HG02623 (cell line): ENCODE measurements around the gene ST3GAL6.

Experiments used
- ATAC-seq: cut with Tn5 transposase; IDR thresholded peaks from one replicate; pipeline ENCODE4 v1.9.1; 2021; ENCODE audit warnings: moderate library complexity; ENCODE audit not compliant: unreplicated experiment

Gene ST3GAL6

GRCh38 chr3:98775459-98776139 lies 12.5 kb downstream of the ST3GAL6 start:
- no peak for ATAC-seq

- ATAC-seq = no peak
Observed at GRCh38 chr3:98776140-98776493, 13.0 kb downstream of the ST3GAL6 start.

- ATAC-seq = no peak
Observed at GRCh38 chr3:98777286-98777685, 14.1 kb downstream of the ST3GAL6 start.

GRCh38 chr3:98777801-98778220 lies 14.7 kb downstream of the ST3GAL6 start:
- no peak for ATAC-seq

GRCh38 chr3:98778383-98778782 lies 15.2 kb downstream of the ST3GAL6 start:
- no peak for ATAC-seq

GRCh38 chr3:98778852-98779413 lies 15.8 kb downstream of the ST3GAL6 start:
- no peak for ATAC-seq

- no peak for ATAC-seq
Observed at GRCh38 chr3:98779541-98780335, 16.6 kb downstream of the ST3GAL6 start.

- no peak for ATAC-seq
Observed at GRCh38 chr3:98780343-98780742, 17.2 kb downstream of the ST3GAL6 start.

- no peak for ATAC-seq
Observed at GRCh38 chr3:98782824-98783500, 19.8 kb downstream of the ST3GAL6 start.

GRCh38 chr3:98784042-98784441 lies 20.9 kb downstream of the ST3GAL6 start:
- ATAC-seq = no peak

GRCh38 chr3:98784666-98785600 lies 21.8 kb downstream of the ST3GAL6 start:
- ATAC-seq = no peak

- ATAC-seq = no peak
Observed at GRCh38 chr3:98786364-98787006, 23.3 kb downstream of the ST3GAL6 start.

- ATAC-seq = no peak
Observed at GRCh38 chr3:98787181-98787580, 24.0 kb downstream of the ST3GAL6 start.

GRCh38 chr3:98788651-98789050 lies 25.5 kb downstream of the ST3GAL6 start:
- ATAC-seq = no peak

GRCh38 chr3:98791341-98792325 lies 28.5 kb downstream of the ST3GAL6 start:
- ATAC-seq = no peak

GRCh38 chr3:98793971-98794370 lies 30.8 kb downstream of the ST3GAL6 start:
- no peak for ATAC-seq

- ATAC-seq = no peak
Observed at GRCh38 chr3:98796334-98796733, 33.2 kb downstream of the ST3GAL6 start.

GRCh38 chr3:98797905-98798304 lies 34.8 kb downstream of the ST3GAL6 start:
- no peak for ATAC-seq

GRCh38 chr3:98798820-98799219 lies 35.7 kb downstream of the ST3GAL6 start:
- no peak for ATAC-seq
